ENCODE measurements around the gene CAPN9.
"Not testable (repeated sequence)": the region's sequence is repeated elsewhere in the genome, so short reads cannot be mapped to it uniquely, and the experiment has no call there.

CAPN9 gene

GRCh38 chr1:230761443-230762167, 14.4 kb downstream of the CAPN9 start:
- DNase-seq, result no peak
- TF ChIP-seq POLR2A (IDR thresholded peaks at IDR 0.05; ENCODE audit: low read length), result no peak

DNA sequence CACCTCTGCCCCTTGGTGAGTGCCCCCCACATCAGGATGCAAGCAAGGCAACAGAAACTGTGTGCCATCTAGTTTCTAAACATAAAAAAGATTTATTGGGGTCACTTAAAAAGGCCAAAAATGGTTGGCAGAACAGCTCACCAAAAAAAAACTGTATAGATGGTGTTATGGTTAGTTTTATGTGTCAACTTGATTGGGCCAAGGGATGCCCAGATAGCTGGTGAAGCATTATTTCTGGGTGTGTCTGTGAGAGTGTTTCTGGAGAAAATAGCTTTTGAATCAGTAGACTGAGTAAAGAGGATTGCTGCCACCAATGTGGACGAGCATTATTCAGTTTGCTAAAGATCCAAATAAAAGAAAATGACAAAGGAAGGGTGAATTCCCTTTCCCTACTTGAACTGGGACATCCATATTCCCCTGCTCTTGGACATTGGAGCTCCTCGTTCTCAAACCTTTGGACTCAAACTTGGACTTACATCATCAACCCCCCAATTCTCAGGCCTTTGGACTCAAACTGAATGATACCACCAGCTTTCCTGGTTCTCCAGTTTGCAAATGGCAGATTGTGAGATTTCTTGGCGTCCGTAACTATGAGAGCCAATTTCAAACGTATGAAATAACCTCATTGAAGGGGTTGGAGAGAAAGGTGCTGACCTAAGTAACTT, 16.9 kb downstream of the CAPN9 start:
- DNase-seq, result no peak
- TF ChIP-seq GATA1 (IDR thresholded peaks at IDR 0.05; ENCODE audit: low read depth, low read length) (no peak), POLR2A (IDR thresholded peaks at IDR 0.05; ENCODE audit: low read length) (no peak)

DNA sequence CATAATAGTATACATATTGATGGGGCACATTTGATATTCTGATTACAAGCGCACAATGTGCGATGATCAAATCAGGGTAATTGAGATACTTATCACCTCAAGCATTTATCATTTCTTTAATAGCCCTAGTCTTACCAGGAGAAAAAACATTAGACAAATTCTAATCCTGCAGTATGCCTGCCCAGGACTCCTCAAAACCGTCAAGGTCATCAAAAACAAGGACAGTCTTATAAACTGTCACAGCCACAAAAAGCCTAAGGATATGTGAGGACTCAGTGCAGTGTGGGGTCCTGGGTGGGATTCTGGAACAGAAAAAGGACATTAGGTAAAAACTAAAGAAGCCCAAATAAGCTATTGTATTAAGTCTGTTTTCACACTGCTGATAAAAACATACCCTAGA, 19.1 kb downstream of the CAPN9 start:
- no peak for TF ChIP-seq POLR2A (IDR thresholded peaks at IDR 0.05; ENCODE audit: low read length)
- no peak for TF ChIP-seq GATA1 (IDR thresholded peaks at IDR 0.05; ENCODE audit: low read depth, low read length)
- no peak for DNase-seq

DNA sequence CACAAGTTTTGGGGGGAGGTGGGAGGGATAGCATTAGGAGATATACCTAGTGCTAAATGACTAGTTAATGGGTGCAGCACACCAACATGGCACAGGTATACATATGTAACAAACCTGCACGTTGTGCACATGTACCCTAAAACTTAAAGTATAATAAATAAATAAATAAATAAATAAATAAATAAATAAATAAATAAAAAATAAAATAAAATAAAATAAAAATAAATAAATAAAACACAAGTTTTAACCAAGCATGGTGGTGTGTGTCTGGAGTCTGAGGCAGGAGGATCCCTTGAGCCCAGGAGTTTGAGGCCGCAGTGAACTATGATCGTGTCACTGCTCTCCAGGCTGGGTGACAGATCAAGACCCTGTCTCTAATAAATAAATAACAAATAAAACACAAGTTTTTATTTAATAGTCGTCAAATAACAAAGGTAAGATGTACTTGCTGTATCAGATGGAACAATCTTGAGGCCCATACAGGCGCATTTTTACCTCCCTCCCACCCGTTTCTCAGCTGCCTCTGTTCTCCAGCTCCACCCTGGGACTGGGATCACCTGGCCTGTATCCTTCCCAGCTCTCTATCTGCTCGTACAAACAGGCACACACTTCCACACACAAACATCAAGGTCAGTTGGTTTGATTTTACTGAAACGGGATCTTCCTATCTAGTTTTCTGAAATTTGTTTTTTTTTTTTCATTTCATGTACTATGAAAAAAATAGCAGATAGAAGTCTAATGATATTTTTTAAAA, 20.8 kb downstream of the CAPN9 start:
- DNase-seq, result not testable (repeated sequence)

GRCh38 chr1:230768903-230769570, 21.8 kb downstream of the CAPN9 start:
- TF ChIP-seq GATA1 (IDR thresholded peaks at IDR 0.05; ENCODE audit: low read depth, low read length) (no peak), POLR2A (IDR thresholded peaks at IDR 0.05; ENCODE audit: low read length) (no peak)
- DNase-seq, result no peak

- DNase-seq, result no peak
- no peak for TF ChIP-seq POLR2A (IDR thresholded peaks at IDR 0.05; ENCODE audit: low read length)
- TF ChIP-seq GATA1 (IDR thresholded peaks at IDR 0.05; ENCODE audit: low read depth, low read length), result no peak
These were observed 23.1 kb downstream of the CAPN9 start for GRCh38 chr1:230770317-230770716.

DNA sequence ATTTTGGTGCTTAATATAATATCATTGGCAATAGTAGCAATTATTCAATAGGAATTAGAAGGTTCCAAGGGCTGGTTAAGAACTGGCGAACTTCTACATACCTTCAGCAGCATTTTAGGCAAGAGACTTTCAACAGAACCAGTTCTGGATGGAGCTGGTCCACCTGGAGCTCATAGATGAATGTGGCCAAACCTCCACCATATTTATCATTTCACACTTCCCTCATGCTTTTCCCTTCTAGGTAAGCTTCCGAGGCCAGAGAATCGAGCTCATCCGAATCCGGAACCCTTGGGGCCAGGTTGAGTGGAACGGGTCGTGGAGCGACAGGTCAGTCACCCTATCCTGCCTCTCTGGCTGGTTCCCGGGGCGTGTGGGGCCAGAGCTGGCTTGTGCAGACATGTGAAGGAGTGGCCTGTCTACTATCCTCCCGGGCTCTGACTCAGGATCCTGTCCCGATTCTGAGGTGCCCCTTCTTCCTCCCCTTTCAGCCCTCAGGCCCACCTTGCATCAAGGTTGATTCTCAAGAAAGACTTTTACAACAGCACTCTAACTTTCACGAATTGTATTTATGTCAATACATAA, 24.7 kb downstream of the CAPN9 start:
- no peak for TF ChIP-seq POLR2A (IDR thresholded peaks at IDR 0.05; ENCODE audit: low read length)
- TF ChIP-seq GATA1 (IDR thresholded peaks at IDR 0.05; ENCODE audit: low read depth, low read length), result no peak
- no peak for DNase-seq

- peak in 1 of 2 experiments; percentile 8 for DNase-seq
- TF ChIP-seq POLR2A (IDR thresholded peaks at IDR 0.05; ENCODE audit: low read length) (no peak), GATA1 (IDR thresholded peaks at IDR 0.05; ENCODE audit: low read depth, low read length) (no peak)
These were observed 25.5 kb downstream of the CAPN9 start for GRCh38 chr1:230772457-230773395.

- TF ChIP-seq POLR2A (IDR thresholded peaks at IDR 0.05; ENCODE audit: low read length), result no peak
- TF ChIP-seq GATA1 (IDR thresholded peaks at IDR 0.05; ENCODE audit: low read depth, low read length), result no peak
- DNase-seq, result no peak
These were observed 26.3 kb downstream of the CAPN9 start for GRCh38 chr1:230773396-230774033.

DNA sequence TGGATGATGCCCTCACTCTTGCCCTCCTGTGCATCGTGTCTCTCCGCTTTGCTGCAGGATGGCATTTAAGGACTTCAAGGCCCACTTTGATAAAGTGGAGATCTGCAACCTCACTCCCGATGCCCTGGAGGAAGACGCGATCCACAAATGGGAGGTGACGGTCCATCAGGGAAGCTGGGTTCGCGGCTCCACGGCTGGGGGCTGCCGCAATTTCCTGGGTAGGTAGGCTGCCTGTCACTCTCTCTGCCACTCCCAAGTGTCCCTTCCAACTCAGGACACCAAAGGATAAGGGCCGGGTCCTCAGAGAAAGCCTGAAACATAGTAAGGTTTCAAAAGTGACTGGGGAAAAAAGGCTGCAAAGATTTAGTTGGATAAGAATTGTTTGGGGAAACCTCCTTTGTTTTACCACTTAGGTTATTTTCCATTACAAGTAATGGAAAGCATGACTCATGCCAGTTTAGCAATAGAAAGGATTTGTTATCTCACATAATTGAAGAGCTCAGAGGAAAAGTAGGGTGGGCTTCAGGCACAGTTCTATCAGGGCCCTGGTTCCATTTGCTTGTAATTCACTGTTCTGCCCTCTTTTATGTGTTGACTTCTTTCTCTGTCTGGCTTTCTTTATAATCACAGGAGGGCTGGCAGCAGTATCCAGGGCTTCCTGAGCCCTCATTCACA, 31.9 kb downstream of the CAPN9 start:
- no peak for DNase-seq
- TF ChIP-seq POLR2A (IDR thresholded peaks at IDR 0.05; ENCODE audit: low read length) (no peak), GATA1 (IDR thresholded peaks at IDR 0.05; ENCODE audit: low read depth, low read length) (no peak)

DNA sequence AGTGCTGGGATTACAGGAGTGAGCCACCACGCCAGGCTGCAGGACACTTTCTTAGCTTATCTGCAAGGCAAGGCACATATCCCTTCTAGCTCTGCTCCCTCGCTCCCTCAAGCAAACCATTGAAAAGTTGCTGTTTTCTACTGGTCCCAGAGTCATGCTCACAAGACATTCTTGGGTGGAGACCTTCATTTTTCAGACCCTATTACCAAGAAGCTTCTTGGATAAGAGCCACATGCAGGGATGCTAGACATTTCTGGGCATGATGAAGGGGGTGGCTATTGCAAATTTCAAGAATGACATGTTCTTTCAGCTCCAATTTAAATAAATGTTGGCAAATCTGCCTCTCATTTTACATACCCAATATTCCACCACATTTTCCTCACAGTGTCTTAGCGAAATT, 33.9 kb downstream of the CAPN9 start:
- no peak for DNase-seq
- TF ChIP-seq POLR2A (IDR thresholded peaks at IDR 0.05; ENCODE audit: low read length) (no peak), GATA1 (IDR thresholded peaks at IDR 0.05; ENCODE audit: low read depth, low read length) (no peak)

DNA sequence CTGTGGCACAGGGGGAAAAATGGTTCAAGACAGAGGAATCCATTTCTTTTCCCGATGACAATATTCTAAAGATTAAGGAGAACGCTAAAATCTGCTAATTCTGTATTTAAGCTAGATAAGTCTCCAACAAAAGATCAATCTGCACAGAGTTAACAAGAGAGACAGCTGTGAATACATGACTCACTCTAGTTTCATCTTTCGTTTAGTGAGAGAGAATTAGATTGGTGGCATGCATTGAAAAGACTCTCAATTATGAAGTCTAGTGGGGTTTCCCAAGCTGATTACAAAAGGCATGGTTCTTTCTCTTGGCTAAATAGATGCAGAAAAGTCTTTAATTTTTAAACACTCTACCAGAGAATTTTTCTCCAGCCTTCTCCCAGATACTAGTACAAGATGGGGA, 34.4 kb downstream of the CAPN9 start:
- no peak for DNase-seq
- TF ChIP-seq POLR2A (IDR thresholded peaks at IDR 0.05; ENCODE audit: low read length) (no peak), GATA1 (IDR thresholded peaks at IDR 0.05; ENCODE audit: low read depth, low read length) (no peak)
